ENCODE results near the gene BRSK2.

DNA sequence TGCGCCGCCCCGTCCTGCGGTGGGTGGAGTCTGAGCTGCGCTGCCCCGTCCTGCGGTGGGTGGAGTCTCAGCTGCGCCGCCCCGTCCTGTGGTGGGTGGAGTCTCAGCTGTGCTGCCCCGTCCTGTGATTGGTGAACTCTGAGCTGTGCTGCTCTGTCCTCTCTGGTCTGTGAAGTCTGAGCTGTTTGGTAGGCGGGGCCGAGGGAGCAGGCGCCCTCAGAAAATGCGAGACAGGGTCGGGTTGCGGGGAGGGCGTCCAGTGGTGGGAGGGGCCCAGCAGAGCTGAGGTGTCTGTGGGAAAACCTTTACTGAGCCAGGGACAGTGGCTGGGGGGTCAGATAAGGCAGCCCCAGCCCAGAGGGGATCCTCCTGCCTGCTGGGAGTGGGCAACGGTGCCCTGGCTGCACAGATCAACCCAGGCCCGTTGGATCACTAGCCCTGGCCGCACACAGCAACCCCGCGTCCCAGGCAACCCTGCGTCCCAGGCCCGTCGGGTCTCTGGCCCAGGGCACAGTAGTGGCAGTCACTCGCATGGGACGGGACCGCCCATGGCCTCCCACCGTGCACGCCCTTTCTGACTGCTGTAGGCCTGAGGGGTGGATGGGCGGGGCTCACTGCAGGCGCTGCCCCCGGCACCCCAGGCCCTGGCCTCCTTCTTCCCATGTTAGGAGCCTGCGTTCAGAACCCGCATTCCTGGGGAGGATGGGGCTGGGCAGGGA lies 22.8 kb downstream of the BRSK2 start:
- TF ChIP-seq, protein P1, sequence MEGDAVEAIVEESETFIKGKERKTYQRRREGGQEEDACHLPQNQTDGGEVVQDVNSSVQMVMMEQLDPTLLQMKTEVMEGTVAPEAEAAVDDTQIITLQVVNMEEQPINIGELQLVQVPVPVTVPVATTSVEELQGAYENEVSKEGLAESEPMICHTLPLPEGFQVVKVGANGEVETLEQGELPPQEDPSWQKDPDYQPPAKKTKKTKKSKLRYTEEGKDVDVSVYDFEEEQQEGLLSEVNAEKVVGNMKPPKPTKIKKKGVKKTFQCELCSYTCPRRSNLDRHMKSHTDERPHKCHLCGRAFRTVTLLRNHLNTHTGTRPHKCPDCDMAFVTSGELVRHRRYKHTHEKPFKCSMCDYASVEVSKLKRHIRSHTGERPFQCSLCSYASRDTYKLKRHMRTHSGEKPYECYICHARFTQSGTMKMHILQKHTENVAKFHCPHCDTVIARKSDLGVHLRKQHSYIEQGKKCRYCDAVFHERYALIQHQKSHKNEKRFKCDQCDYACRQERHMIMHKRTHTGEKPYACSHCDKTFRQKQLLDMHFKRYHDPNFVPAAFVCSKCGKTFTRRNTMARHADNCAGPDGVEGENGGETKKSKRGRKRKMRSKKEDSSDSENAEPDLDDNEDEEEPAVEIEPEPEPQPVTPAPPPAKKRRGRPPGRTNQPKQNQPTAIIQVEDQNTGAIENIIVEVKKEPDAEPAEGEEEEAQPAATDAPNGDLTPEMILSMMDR (IDR thresholded peaks at IDR 0.05): no peak
- no peak for TF ChIP-seq TCF7L2 (IDR thresholded peaks at IDR 0.05; ENCODE audit: low read depth, low read length)
